IPS-11a (cell line): ENCODE data around the gene TDRD3.
A peak's percentile ranks its signal among the peaks of the same experiment; 100 is the strongest.
"Not testable (repeated sequence)": the region's sequence is repeated elsewhere in the genome, so short reads cannot be mapped to it uniquely, and the experiment has no call there.

Source experiments
- H3K4me3 ChIP-seq: one replicate; pipeline ENCODE4 v1.5.1; 2013; ENCODE audit warnings: low read depth, low read length, control low read depth

TDRD3 gene

GRCh38 chr13:60396783-60397703 is at the start of gene TDRD3:
TDRD3 (plus strand) TSS chr13:60397220; CDS start chr13:60397365, 145 bp downstream.
- H3K4me3 ChIP-seq, result peak within 1 kb of the TSS; percentile 83

- no peak overlapping the region for H3K4me3 ChIP-seq
Observed at GRCh38 chr13:60347690-60348089, 49.3 kb upstream of the TDRD3 start.

- no peak overlapping the region for H3K4me3 ChIP-seq
Observed at GRCh38 chr13:60348097-60348496, 48.9 kb upstream of the TDRD3 start.

- H3K4me3 ChIP-seq, result no peak overlapping the region
Observed at GRCh38 chr13:60351326-60351725, 45.7 kb upstream of the TDRD3 start.

- no peak overlapping the region for H3K4me3 ChIP-seq
Observed at GRCh38 chr13:60351855-60352615, 45.0 kb upstream of the TDRD3 start.

GRCh38 chr13:60352644-60353043 is 44.4 kb upstream of the TDRD3 start:
- H3K4me3 ChIP-seq, result no peak overlapping the region

GRCh38 chr13:60355056-60355455 is 42.0 kb upstream of the TDRD3 start:
- H3K4me3 ChIP-seq, result no peak overlapping the region

- no peak overlapping the region for H3K4me3 ChIP-seq
Observed at GRCh38 chr13:60356970-60357369, 40.0 kb upstream of the TDRD3 start.

- H3K4me3 ChIP-seq, result no peak overlapping the region
Observed at GRCh38 chr13:60358453-60358852, 38.6 kb upstream of the TDRD3 start.

- no peak overlapping the region for H3K4me3 ChIP-seq
Observed at GRCh38 chr13:60363288-60363687, 33.7 kb upstream of the TDRD3 start.

GRCh38 chr13:60369242-60369641 is 27.8 kb upstream of the TDRD3 start:
- H3K4me3 ChIP-seq, result no peak overlapping the region

- no peak overlapping the region for H3K4me3 ChIP-seq
Observed at GRCh38 chr13:60370343-60370742, 26.7 kb upstream of the TDRD3 start.

- no peak overlapping the region for H3K4me3 ChIP-seq
Observed at GRCh38 chr13:60372141-60372540, 24.9 kb upstream of the TDRD3 start.

GRCh38 chr13:60379282-60379681 is 17.7 kb upstream of the TDRD3 start:
- not testable (repeated sequence) for H3K4me3 ChIP-seq

- no peak overlapping the region for H3K4me3 ChIP-seq
Observed at GRCh38 chr13:60379837-60380565, 17.0 kb upstream of the TDRD3 start.

- no peak overlapping the region for H3K4me3 ChIP-seq
Observed at GRCh38 chr13:60384911-60385310, 12.1 kb upstream of the TDRD3 start.

- H3K4me3 ChIP-seq, result no peak overlapping the region
Observed at GRCh38 chr13:60386250-60386649, 10.8 kb upstream of the TDRD3 start.

GRCh38 chr13:60392131-60392530 is 4.9 kb upstream of the TDRD3 start:
- H3K4me3 ChIP-seq, result no peak overlapping the region

- peak overlapping the region; percentile 71 for H3K4me3 ChIP-seq
Observed at GRCh38 chr13:60395971-60396782, 843 bp upstream of the TDRD3 start.

GRCh38 chr13:60397704-60398378 is 821 bp downstream of the TDRD3 start:
- peak overlapping the region; percentile 83 for H3K4me3 ChIP-seq
